Measurements from ENCODE around the gene ELAVL4. TPM values are rescaled to one million over a fixed set of nuclear protein-coding genes. Genes with fewer than 3 reads are reported as not detected.

ELAVL4 gene
- total RNA-seq, 1 experiment from 2014 or later: not detected

DNA sequence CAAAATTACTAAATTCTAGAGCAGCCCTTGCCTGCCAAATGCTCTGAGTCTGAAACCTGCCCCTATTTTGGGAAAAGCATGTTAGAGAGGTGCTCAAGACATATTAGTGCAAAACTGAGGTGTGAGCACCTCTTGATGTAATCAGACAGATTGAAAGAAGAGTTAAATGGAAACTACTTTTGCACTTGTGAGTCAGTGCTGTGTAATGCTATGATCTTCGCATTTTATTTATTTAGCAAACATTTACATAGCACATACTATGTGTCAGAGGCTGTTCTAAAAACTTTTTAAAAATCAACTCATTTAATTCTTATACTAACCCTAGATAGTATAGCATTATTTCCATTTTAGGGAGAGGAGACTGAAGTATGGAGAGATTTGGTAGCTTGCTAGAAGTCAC is 138.1 kb downstream of the ELAVL4 start:
- TF ChIP-seq, protein P1, sequence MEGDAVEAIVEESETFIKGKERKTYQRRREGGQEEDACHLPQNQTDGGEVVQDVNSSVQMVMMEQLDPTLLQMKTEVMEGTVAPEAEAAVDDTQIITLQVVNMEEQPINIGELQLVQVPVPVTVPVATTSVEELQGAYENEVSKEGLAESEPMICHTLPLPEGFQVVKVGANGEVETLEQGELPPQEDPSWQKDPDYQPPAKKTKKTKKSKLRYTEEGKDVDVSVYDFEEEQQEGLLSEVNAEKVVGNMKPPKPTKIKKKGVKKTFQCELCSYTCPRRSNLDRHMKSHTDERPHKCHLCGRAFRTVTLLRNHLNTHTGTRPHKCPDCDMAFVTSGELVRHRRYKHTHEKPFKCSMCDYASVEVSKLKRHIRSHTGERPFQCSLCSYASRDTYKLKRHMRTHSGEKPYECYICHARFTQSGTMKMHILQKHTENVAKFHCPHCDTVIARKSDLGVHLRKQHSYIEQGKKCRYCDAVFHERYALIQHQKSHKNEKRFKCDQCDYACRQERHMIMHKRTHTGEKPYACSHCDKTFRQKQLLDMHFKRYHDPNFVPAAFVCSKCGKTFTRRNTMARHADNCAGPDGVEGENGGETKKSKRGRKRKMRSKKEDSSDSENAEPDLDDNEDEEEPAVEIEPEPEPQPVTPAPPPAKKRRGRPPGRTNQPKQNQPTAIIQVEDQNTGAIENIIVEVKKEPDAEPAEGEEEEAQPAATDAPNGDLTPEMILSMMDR (conservative IDR thresholded peaks at IDR 0.05; ENCODE audit: low read depth, low read length): no peak
- no peak for TF ChIP-seq EZH2 (IDR thresholded peaks at IDR 0.05; ENCODE audit: borderline replicate concordance, low read depth, low read length, poor library complexity, severe bottlenecking)
- BruUV-seq (replicated peaks): no TSS peak
- Histone ChIP-seq H3K36me3 (ENCODE audit: insufficient read depth, low read length, poor library complexity, severe bottlenecking) (no peaks in the 10 kb centered on the region), H3K9me3 (ENCODE audit: low read depth, low read length, poor library complexity, severe bottlenecking) (no peaks in the 10 kb centered on the region), H3K4me3 (ENCODE audit: low read depth, low read length, poor library complexity, severe bottlenecking) (no peak overlapping the region), H3K27me3 (replicated peaks; ENCODE audit: insufficient read depth, low read depth, low read length, poor library complexity) (peaks cover 4% of the 10 kb centered on the region), H3K4me1 (ENCODE audit: insufficient read depth, low read length, poor library complexity, severe bottlenecking) (no peaks in the 10 kb centered on the region), H3K27ac (ENCODE audit: low read depth, low read length, poor library complexity, severe bottlenecking) (no peak overlapping the region)
- ChIA-PET POLR2A (ENCODE audit: low non-redundant PET) (no interaction called here), CTCF (no interaction called here)
- DNase-seq (ENCODE audit: low spot score): no peak
- intact Hi-C loops (cut with micrococcal nuclease; ENCODE audit: unreplicated experiment): no loop called here

DNA sequence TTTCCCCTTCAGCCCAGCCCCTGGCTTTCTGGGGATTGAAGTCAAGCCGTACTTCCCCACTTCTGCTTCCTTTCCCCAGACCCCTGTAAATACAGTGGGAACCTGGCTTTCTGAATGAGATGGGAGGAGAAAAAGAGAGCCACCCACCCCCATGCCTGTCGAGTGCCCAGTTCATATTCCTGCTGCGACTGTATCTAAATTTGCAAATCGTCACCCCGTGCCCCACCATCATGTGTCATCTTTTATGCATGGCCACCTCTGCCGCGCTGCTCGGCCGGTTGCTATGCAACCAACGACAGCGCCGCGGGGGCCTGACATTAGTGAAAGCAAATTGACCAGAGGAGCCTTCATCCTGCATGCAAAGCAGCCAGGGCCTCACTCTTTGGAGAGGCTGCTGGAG is 143.0 kb downstream of the ELAVL4 start:
- ChIA-PET POLR2A (ENCODE audit: low non-redundant PET) (no interaction called here), CTCF (no interaction called here)
- H3K4me3 ChIP-seq (ENCODE audit: low read depth, low read length, poor library complexity, severe bottlenecking): no peak overlapping the region
- DNase-seq (ENCODE audit: low spot score): no peak
- H3K27me3 ChIP-seq (replicated peaks; ENCODE audit: insufficient read depth, low read depth, low read length, poor library complexity): peaks cover 4% of the 10 kb centered on the region
- no peaks in the 10 kb centered on the region for H3K4me1 ChIP-seq (ENCODE audit: insufficient read depth, low read length, poor library complexity, severe bottlenecking)
- TF ChIP-seq, protein P1 (conservative IDR thresholded peaks at IDR 0.05; ENCODE audit: low read depth, low read length): no peak
- no peak for TF ChIP-seq EZH2 (IDR thresholded peaks at IDR 0.05; ENCODE audit: borderline replicate concordance, low read depth, low read length, poor library complexity, severe bottlenecking)
- H3K27ac ChIP-seq (ENCODE audit: low read depth, low read length, poor library complexity, severe bottlenecking): no peak overlapping the region
- no TSS peak for BruUV-seq (replicated peaks)
- intact Hi-C loops (cut with micrococcal nuclease; ENCODE audit: unreplicated experiment): no loop called here
- H3K9me3 ChIP-seq (ENCODE audit: low read depth, low read length, poor library complexity, severe bottlenecking): no peaks in the 10 kb centered on the region
- H3K36me3 ChIP-seq (ENCODE audit: insufficient read depth, low read length, poor library complexity, severe bottlenecking): no peaks in the 10 kb centered on the region

DNA sequence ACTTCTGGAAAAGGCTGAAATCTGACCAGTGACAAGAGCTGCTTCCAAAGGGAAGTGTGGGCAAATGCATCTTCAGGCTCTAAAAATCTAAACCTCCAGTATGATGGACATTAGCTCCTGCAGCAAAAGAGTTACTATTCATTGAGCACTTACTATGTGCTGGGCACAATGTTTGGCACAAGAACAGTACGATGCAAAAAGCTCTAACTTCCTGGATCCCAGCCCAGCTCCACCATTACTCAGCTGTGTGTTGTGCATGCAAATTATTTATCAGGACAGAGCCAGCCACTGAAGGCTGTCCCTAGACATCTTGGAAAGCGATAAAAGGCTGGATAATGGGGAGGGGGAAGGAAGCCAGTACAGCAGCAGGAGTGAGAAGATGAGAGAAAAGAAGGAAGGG is 143.5 kb downstream of the ELAVL4 start:
- H3K9me3 ChIP-seq (ENCODE audit: low read depth, low read length, poor library complexity, severe bottlenecking): no peaks in the 10 kb centered on the region
- POLR2A ChIA-PET (ENCODE audit: low non-redundant PET): no interaction called here
- TF ChIP-seq EZH2 (IDR thresholded peaks at IDR 0.05; ENCODE audit: borderline replicate concordance, low read depth, low read length, poor library complexity, severe bottlenecking): no peak
- TF ChIP-seq, protein P1 (conservative IDR thresholded peaks at IDR 0.05; ENCODE audit: low read depth, low read length): no peak
- no peak overlapping the region for H3K27ac ChIP-seq (ENCODE audit: low read depth, low read length, poor library complexity, severe bottlenecking)
- BruUV-seq (replicated peaks): no TSS peak
- DNase-seq (ENCODE audit: low spot score): no peak
- no peaks in the 10 kb centered on the region for H3K4me1 ChIP-seq (ENCODE audit: insufficient read depth, low read length, poor library complexity, severe bottlenecking)
- H3K27me3 ChIP-seq (replicated peaks; ENCODE audit: insufficient read depth, low read depth, low read length, poor library complexity): peaks cover 4% of the 10 kb centered on the region
- CTCF ChIA-PET: no interaction called here
- H3K36me3 ChIP-seq (ENCODE audit: insufficient read depth, low read length, poor library complexity, severe bottlenecking): no peaks in the 10 kb centered on the region
- intact Hi-C loops (cut with micrococcal nuclease; ENCODE audit: unreplicated experiment): no loop called here
- H3K4me3 ChIP-seq (ENCODE audit: low read depth, low read length, poor library complexity, severe bottlenecking): no peak overlapping the region

Other genes starting within 250 kb of the ELAVL4 start
- 0.28 and 0.32 TPM in 2 replicates for gene AGBL4, start 85.0 kb upstream of the ELAVL4 start, total RNA-seq (2021)

All from A673 (cell line).